ENCODE measurements around the gene S100A10.
A peak's percentile ranks its signal among the peaks of the same experiment; 100 is the strongest.

- TF ChIP-seq USF2 (CRISPR knock-in tag; IDR thresholded peaks at IDR 0.05) (no peak), FOXP1 (CRISPR knock-in tag; IDR thresholded peaks at IDR 0.05; ENCODE audit: borderline replicate concordance) (no peak), SP1 (CRISPR knock-in tag; conservative IDR thresholded peaks at IDR 0.05) (no peak), MAX (CRISPR knock-in tag; IDR thresholded peaks at IDR 0.05) (no peak), NR3C1 (CRISPR knock-in tag; conservative IDR thresholded peaks at IDR 0.05; ENCODE audit: low read depth) (no peak), MXD4 (CRISPR knock-in tag; IDR thresholded peaks at IDR 0.05; ENCODE audit: borderline replicate concordance) (no peak), CTCF (IDR thresholded peaks at IDR 0.05) (peak; percentile 62), E2F4 (CRISPR knock-in tag; IDR thresholded peaks at IDR 0.05; ENCODE audit: borderline replicate concordance, low read depth) (no peak), HMGXB4 (CRISPR knock-in tag; IDR thresholded peaks at IDR 0.05) (no peak), OVOL2 (CRISPR knock-in tag; IDR thresholded peaks at IDR 0.05; ENCODE audit: borderline replicate concordance) (no peak), FOXJ3 (CRISPR knock-in tag; IDR thresholded peaks at IDR 0.05; ENCODE audit: borderline replicate concordance) (no peak), HMGA2 (CRISPR knock-in tag; IDR thresholded peaks at IDR 0.05) (no peak), ELF4 (CRISPR knock-in tag; IDR thresholded peaks at IDR 0.05; ENCODE audit: low read depth) (no peak)
These were observed 24.9 kb upstream of the S100A10 start for GRCh38 chr1:152018537-152018936.

Data from WTC11 (cell line).